Measurements from ENCODE around the gene RGL1.

Gene RGL1

DNA sequence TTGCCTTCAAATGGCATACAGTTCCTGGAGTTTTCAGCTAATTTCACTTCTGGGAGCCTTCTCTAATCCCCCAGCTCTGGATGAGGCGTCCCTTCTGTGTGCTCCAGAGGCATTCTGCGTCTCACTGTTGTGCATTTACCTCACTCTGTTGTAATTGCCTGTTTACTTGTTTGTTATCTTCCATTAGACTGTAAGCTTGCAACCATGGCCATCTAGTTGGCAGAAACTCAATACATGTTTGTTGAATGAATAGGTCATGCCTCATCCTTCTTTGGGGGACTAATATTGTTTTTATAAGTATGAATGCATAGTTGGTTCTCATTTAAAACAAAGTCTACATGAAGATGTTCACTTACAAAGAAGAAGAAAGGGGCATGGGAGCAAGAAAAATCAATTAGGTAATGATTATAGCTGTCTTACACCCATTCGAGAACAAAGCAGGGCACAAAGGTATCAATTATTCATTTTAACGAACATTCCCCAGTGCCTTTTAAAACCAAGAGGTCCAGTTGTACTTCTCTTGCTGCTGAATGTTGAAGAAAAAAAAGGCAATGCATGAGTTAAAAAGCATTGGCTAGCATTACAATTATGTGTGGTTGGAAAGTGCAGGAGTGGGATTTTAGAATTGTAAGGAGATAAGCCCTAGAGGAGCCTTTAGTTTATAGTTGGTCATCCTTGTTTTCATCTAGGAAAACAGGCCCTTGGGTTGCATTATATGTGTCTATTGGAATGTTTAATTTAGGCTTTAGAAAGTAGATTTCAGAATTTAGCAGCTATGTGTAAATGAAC, 6.0 kb downstream of the RGL1 start:
- DNase-seq (ENCODE audit: low read depth): no peak
- TF ChIP-seq, protein P1, sequence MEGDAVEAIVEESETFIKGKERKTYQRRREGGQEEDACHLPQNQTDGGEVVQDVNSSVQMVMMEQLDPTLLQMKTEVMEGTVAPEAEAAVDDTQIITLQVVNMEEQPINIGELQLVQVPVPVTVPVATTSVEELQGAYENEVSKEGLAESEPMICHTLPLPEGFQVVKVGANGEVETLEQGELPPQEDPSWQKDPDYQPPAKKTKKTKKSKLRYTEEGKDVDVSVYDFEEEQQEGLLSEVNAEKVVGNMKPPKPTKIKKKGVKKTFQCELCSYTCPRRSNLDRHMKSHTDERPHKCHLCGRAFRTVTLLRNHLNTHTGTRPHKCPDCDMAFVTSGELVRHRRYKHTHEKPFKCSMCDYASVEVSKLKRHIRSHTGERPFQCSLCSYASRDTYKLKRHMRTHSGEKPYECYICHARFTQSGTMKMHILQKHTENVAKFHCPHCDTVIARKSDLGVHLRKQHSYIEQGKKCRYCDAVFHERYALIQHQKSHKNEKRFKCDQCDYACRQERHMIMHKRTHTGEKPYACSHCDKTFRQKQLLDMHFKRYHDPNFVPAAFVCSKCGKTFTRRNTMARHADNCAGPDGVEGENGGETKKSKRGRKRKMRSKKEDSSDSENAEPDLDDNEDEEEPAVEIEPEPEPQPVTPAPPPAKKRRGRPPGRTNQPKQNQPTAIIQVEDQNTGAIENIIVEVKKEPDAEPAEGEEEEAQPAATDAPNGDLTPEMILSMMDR (conservative IDR thresholded peaks at IDR 0.05; ENCODE audit: low read length): no peak
- no peak overlapping the region for H3K4me3 ChIP-seq (ENCODE audit: low read length)

DNA sequence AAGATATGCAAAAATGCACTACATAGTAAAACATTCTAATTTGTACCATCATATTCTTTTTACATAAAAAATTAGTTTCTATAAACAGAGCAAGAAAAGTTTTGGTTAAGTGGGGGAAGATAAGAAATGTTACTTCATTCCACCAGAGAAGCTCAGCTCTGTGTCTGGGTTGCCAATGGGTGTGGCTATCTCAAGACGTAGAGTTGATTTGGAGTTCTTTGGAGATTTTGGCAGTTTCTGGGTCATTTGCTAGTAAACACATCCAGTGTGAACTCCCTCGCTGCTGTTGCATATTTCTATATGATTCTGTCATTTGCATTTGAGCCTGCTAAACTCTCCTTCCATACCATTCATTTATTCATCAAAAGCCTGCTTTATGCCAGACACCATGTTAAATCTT, 7.2 kb downstream of the RGL1 start:
- H3K4me3 ChIP-seq (ENCODE audit: low read length): no peak overlapping the region
- DNase-seq (ENCODE audit: low read depth): no peak
- TF ChIP-seq, protein P1 (conservative IDR thresholded peaks at IDR 0.05; ENCODE audit: low read length): no peak

DNA sequence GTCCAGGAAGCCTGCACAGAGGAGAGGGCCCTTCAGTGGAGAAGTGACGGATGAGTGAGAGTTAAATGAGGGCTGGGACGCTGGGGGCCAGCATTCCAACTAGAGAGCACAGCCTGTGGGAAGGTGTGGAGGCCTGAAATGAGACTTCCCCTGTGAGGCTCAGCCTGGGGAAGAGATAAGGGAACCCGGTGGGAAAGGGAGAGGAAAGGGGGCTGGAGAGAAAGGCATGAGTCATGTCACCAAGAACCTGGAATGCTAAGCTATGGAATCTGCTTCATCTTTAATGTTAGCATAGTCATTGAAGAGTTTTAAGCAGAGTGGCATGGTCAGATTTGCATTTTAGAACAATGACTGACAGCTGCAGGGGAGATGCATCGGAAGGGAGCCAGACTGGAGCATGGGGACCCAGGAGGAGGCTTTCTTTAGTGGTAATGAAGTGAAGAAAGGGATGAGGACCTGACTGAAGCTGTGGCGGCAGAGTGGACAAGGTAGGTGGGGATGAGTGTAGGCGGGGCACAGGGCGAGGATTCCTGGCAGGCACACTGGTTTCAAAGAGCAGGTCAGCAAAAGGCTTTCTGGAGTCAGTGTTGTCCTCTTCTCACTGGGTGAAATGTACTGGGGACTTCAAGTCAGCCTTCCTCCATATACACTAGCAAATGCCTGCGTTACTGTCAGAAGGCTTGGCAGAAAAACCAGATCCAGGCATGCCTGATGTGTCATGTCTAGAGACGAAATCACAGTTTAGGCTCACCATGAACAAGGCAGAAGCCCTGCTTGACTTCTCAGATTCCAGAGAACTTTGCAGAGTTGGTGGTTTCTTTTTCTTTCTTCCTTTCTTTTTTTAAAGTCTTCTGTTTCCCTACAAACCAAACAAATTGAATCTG, 8.0 kb downstream of the RGL1 start:
- no peak overlapping the region for H3K4me3 ChIP-seq (ENCODE audit: low read length)
- DNase-seq (ENCODE audit: low read depth): peak; percentile 69
- TF ChIP-seq, protein P1 (conservative IDR thresholded peaks at IDR 0.05; ENCODE audit: low read length): no peak

DNA sequence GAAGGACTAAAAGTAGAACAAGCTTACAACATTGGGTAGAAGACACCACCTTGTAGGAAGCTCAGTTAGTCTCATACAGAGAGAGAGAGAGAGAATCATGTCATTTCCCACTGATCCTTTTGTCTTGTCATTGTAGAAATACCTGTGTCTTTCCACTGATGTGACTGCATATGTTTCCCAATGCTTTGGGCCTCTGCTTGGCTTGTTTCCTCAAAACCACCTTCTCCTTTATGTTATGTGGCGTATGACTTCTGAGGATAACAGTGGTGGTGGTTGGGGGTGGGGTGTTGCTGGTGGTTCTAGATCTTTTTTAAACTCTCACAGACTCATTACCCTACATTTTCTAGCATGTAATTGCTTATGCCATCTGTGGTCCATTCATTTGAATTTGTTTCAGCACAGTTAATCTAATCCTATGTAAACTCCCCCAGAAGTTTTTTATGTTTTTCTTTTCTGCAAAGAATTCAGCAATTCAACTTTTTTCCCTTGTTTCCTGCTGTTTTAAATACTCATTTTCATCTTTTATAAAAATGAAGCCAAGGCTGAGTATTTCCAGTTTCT, 9.3 kb downstream of the RGL1 start:
- DNase-seq (ENCODE audit: low read depth): no peak
- TF ChIP-seq, protein P1 (conservative IDR thresholded peaks at IDR 0.05; ENCODE audit: low read length): no peak
- H3K4me3 ChIP-seq (ENCODE audit: low read length): no peak overlapping the region

DNA sequence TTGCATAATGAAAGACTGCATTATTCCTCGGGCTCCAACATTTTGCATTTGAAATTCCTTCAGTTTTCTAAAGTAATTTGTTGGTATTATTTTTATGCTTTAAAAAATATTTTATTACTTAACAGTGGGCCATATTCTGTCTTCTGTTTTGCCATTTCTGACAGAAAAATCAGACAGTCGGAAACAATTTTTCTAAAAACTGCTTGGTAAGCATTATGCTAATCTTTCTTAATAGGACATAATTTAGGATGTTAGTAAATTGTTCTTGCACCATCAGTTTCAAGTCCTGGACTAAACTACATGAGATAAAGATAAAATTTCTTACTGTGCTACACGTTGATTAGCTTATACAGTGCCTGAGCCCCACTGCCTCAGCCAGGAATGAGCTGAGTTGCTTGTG, 11.2 kb downstream of the RGL1 start:
- TF ChIP-seq, protein P1 (conservative IDR thresholded peaks at IDR 0.05; ENCODE audit: low read length): no peak
- no peak for DNase-seq (ENCODE audit: low read depth)
- H3K4me3 ChIP-seq (ENCODE audit: low read length): no peak overlapping the region

DNA sequence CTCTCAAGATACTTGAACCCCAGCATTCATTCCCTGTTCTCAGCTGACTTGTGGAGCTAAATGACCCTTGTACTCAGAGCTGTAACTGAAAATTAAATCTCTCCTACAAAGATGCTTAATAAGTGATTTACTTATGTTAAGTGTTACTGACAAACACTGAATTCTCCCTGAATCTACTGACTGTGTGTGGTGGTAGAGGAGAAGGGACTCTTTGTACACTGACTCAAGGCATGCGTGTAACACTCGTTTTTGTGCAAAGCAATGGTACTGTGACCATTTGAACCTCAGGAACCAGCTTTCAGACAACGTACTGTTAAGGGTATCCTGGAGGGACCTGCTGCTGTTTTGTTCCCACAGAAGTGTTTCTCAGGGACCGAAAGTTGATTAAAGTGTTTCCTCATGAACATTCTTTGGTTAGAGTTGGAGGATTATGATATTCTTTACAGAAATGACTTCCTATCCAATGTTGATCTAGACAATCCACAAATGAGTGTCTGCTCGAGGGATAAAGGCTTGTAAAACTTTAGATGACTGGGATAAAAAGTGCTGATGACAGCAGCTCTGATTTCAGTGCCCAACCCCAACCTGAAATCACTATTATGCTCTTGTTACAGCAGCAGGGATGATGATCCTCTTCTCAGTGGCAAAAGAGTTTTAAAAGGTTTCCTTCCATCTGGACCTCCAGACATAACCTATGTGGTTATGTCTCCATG, 12.8 kb downstream of the RGL1 start:
- H3K4me3 ChIP-seq (ENCODE audit: low read length): no peak overlapping the region
- TF ChIP-seq, protein P1 (conservative IDR thresholded peaks at IDR 0.05; ENCODE audit: low read length): no peak
- no peak for DNase-seq (ENCODE audit: low read depth)

Data from AG10803 (cell line).